H1 (cell line): Measurements from ENCODE around the gene GIPC2. TPM values are rescaled to one million over a fixed set of nuclear protein-coding genes. Genes with fewer than 3 reads are reported as not detected.

Source experiments
- CTCF ChIA-PET: fragments of 300-600 bp; sonication (Branson Sonifier 250); formaldehyde crosslinking; loops from one replicate; lab custom pipeline; 2021; ENCODE audit not compliant: partially characterized antibody; lab: Charles Lee
- POLR2A ChIA-PET: fragments of 300-600 bp; sonication (Branson Sonifier 250); formaldehyde crosslinking; loops from one replicate; lab custom pipeline; 2021; ENCODE audit warnings: inconsistent platforms; ENCODE audit not compliant: partially characterized antibody; lab: Charles Lee
- DNase-seq, 2 experiments: peaks; one replicate each; pipeline versions ENCODE4 v3.0.0 to v3.0.0-alpha.2; 2010 to 2022; ENCODE audit warnings: low spot score in 2 of 2, low read depth in 1 of 2, mixed read lengths in 1 of 2
- FAIRE-seq: peaks from 2 replicates; lab custom pipeline; 2011; peaks lifted over from hg19 to GRCh38; lab: Jason Lieb, UNC
- H2AFZ ChIP-seq: 2 replicates; pipeline ENCODE4 v1.8.1; 2012; ENCODE audit warnings: low read length, inconsistent platforms
- H2AK5ac ChIP-seq: 2 replicates; pipeline ENCODE4 v1.6.1; 2013; ENCODE audit warnings: low read depth, low read length
- H2BK120ac ChIP-seq: replicated peaks from 2 replicates; pipeline ENCODE3; 2013; ENCODE audit warnings: low read depth, low read length, inconsistent platforms
- H2BK12ac ChIP-seq: 2 replicates; pipeline ENCODE4 v1.6.1; 2013; ENCODE audit warnings: low read depth, low read length
- H2BK15ac ChIP-seq: 2 replicates; pipeline ENCODE4 v1.6.1; 2013; ENCODE audit warnings: low read length
- H2BK20ac ChIP-seq: 2 replicates; pipeline ENCODE4 v1.6.1; 2013; ENCODE audit warnings: low read length
- H2BK5ac ChIP-seq: 2 replicates; pipeline ENCODE4 v1.6.1; 2013; ENCODE audit warnings: low read depth, low read length
- H3K14ac ChIP-seq: 2 replicates; pipeline ENCODE4 v1.6.1; 2013; ENCODE audit warnings: inconsistent platforms; ENCODE audit not compliant: insufficient read length
- H3K18ac ChIP-seq: 2 replicates; pipeline ENCODE4 v1.6.1; 2013; ENCODE audit warnings: low read length; ENCODE audit errors: extremely low read depth
- H3K23ac ChIP-seq: 2 replicates; pipeline ENCODE4 v1.6.1; 2013; ENCODE audit warnings: inconsistent platforms; ENCODE audit not compliant: insufficient read length
- H3K23me2 ChIP-seq: 2 replicates; pipeline ENCODE4 v1.6.1; 2013; ENCODE audit warnings: low read depth, low read length
- H3K27ac ChIP-seq: 2 replicates; pipeline ENCODE4 v1.6.1; 2011; ENCODE audit warnings: low read depth, low read length, inconsistent platforms
- H3K27me3 ChIP-seq, 4 experiments: replicated peaks in 1 of 4; 1 replicate in 1 of 4; 2 replicates in 3 of 4; pipeline versions ENCODE4 v1.6.1 to v1.8.1; 2011 to 2013; ENCODE audit warnings: low read length in 3 of 4, mild to moderate bottlenecking in 3 of 4, inconsistent platforms in 2 of 4, mixed read lengths in 2 of 4, moderate library complexity in 1 of 4; ENCODE audit not compliant: control insufficient read depth in 3 of 4, insufficient read depth in 3 of 4; ENCODE audit errors: extremely low read depth in 1 of 4
- H3K36me3 ChIP-seq, 4 experiments: 2 replicates each; pipeline versions ENCODE4 v1.6.1 to v1.8.1; 2011 to 2013; ENCODE audit warnings: mild to moderate bottlenecking in 4 of 4, low read length in 3 of 4, moderate library complexity in 2 of 4, control low read depth in 1 of 4, inconsistent platforms in 1 of 4; ENCODE audit not compliant: insufficient read depth in 4 of 4, control insufficient read depth in 2 of 4
- H3K4ac ChIP-seq: replicated peaks from 2 replicates; pipeline ENCODE3; 2013; ENCODE audit warnings: low read length, low read depth, mixed read lengths, inconsistent platforms; ENCODE audit not compliant: insufficient read length
- H3K4me1 ChIP-seq, 4 experiments: replicated peaks in 1 of 4; 1 replicate in 1 of 4; 2 replicates in 3 of 4; pipeline versions ENCODE4 v1.6.1 to v1.8.1; 2011 to 2013; ENCODE audit warnings: low read length in 3 of 4, inconsistent platforms in 2 of 4, mixed read lengths in 1 of 4; ENCODE audit not compliant: insufficient read depth in 4 of 4, control insufficient read depth in 3 of 4
- H3K4me2 ChIP-seq, 2 experiments: 2 replicates each; pipeline versions ENCODE4 v1.6.1 to v1.8.1; 2011 to 2013; ENCODE audit warnings: low read depth in 2 of 2, low read length in 2 of 2, control low read depth in 1 of 2, inconsistent platforms in 1 of 2, mild to moderate bottlenecking in 1 of 2; ENCODE audit not compliant: insufficient read depth in 1 of 2
- H3K4me3 ChIP-seq, 4 experiments: fragments of 200-600, 300-600 bp in 1 of 4; sonication (generic), shearing (Covaris generic), sonication (Bioruptor Twin) in 1 of 4; 2 replicates each; pipeline versions ENCODE4 v1.5.1 to v1.8.1; 2011 to 2016; ENCODE audit warnings: low read length in 4 of 4, low read depth in 3 of 4, control low read depth in 2 of 4, inconsistent platforms in 2 of 4, mild to moderate bottlenecking in 2 of 4, mixed read lengths in 1 of 4, moderate library complexity in 1 of 4; ENCODE audit not compliant: insufficient read depth in 2 of 4; ENCODE audit errors: extremely low read depth in 1 of 4
- H3K56ac ChIP-seq: replicated peaks from 2 replicates; pipeline ENCODE3; 2013; ENCODE audit warnings: low read depth, mild to moderate bottlenecking, mixed read lengths, low read length, inconsistent platforms; ENCODE audit not compliant: insufficient read length
- H3K79me1 ChIP-seq: 2 replicates; pipeline ENCODE4 v1.6.1; 2013; ENCODE audit warnings: low read depth, low read length, control low read depth
- H3K79me2 ChIP-seq, 2 experiments: 2 replicates each; pipeline versions ENCODE4 v1.6.1 to v1.8.1; 2012 to 2013; ENCODE audit warnings: low read length in 2 of 2, mild to moderate bottlenecking in 2 of 2, inconsistent platforms in 1 of 2; ENCODE audit not compliant: insufficient read depth in 2 of 2, control insufficient read depth in 1 of 2
- H3K9ac ChIP-seq, 4 experiments: replicated peaks in 1 of 4; 1 replicate in 1 of 4; 2 replicates in 3 of 4; pipeline versions ENCODE4 v1.6.1 to v1.8.1; 2011 to 2013; ENCODE audit warnings: low read depth in 3 of 4, low read length in 3 of 4, control low read depth in 2 of 4, mild to moderate bottlenecking in 2 of 4, moderate library complexity in 2 of 4, inconsistent platforms in 1 of 4; ENCODE audit errors: extremely low read depth in 1 of 4
- H3K9me3 ChIP-seq, 2 experiments: 2 replicates each; pipeline versions ENCODE4 v1.6.1 to v1.8.1; 2012 to 2013; ENCODE audit warnings: mild to moderate bottlenecking in 2 of 2, moderate library complexity in 2 of 2, control low read depth in 1 of 2, inconsistent platforms in 1 of 2, low read depth in 1 of 2, low read length in 1 of 2, mixed read lengths in 1 of 2; ENCODE audit not compliant: insufficient read depth in 2 of 2
- H4K20me1 ChIP-seq, 2 experiments: replicated peaks in 1 of 2; 2 replicates each; pipeline versions ENCODE3 to v1.8.1; 2011 to 2013; ENCODE audit warnings: inconsistent platforms in 2 of 2, low read length in 2 of 2, mild to moderate bottlenecking in 1 of 2; ENCODE audit not compliant: insufficient read depth in 2 of 2, control insufficient read depth in 1 of 2
- H4K5ac ChIP-seq: 2 replicates; pipeline ENCODE4 v1.6.1; 2013; ENCODE audit warnings: low read length, low read depth, mixed read lengths, inconsistent platforms; ENCODE audit not compliant: insufficient read length
- H4K8ac ChIP-seq: 2 replicates; pipeline ENCODE4 v1.8.0; 2013; ENCODE audit warnings: mild to moderate bottlenecking, moderate library complexity, low read length, inconsistent platforms; ENCODE audit not compliant: insufficient read depth; ENCODE audit errors: extremely low read depth
- H4K91ac ChIP-seq: replicated peaks from 2 replicates; pipeline ENCODE3; 2013; ENCODE audit warnings: low read length, mixed read lengths, inconsistent platforms; ENCODE audit not compliant: insufficient read length
- MAFK ChIP-seq: IDR thresholded peaks from 2 replicates; pipeline ENCODE4 v1.6.1; 2012; ENCODE audit warnings: low read depth, mild to moderate bottlenecking, improper control_type of control experiment, low read length
- SUZ12 ChIP-seq: fragments of 200-600 bp; sonication (generic); IDR thresholded peaks from 2 replicates; pipeline ENCODE4 v1.6.1; 2012; ENCODE audit warnings: mild to moderate bottlenecking, inconsistent platforms, low read length, moderate library complexity, mixed read lengths
- WGBS, 2 experiments: shearing (Covaris generic) in 1 of 2; methylation state at CpG; one replicate each; pipeline versions ENCODE4 v1.1.6 to v1.1.7; 2013 to 2015; ENCODE audit warnings: low lambda C conversion rate in 2 of 2, mixed read lengths in 2 of 2, inconsistent platforms in 1 of 2, low coverage in 1 of 2, missing lambda C conversion rate in 1 of 2; ENCODE audit not compliant: insufficient replicate concordance in 2 of 2, insufficient coverage in 1 of 2, insufficient read length in 1 of 2; ENCODE audit errors: extremely low coverage in 1 of 2, missing lambda C conversion rate in 1 of 2; 5-methylcytosine and 5-hydroxymethylcytosine counted together
- polyA plus RNA-seq, 7 experiments: library from polyadenylated mRNA; depleted of rRNA in 3 of 7; stranded (reverse) in 5 of 7; unstranded in 2 of 7; fragments of >200 nt in 5 of 7; fragments of 200-250 nt in 2 of 7; gene quantifications; 1 replicate in 5 of 7; 2 replicates in 1 of 7; 4 replicates in 1 of 7; pipeline versions ENCODE4 v1.2.1 to v1.2.3, GENCODE V29; 2011 to 2013; ENCODE audit warnings: missing spikeins in 2 of 7, mixed read lengths in 2 of 7
- total RNA-seq: library from RNA; stranded (reverse); fragmentation: NEBNext Ultra II Directional; extraction: Animal tissue kit (Norgen Biotek cat#: 25700); gene quantifications from 2 replicates; pipeline ENCODE4 v1.2.1, GENCODE V29; 2021

Gene GIPC2
- total and polyA plus RNA-seq, 2 of the 8 experiments (the other 6 are each of a cell fraction or from before 2014, with no cell fraction given) = 0.29 to 0.69 TPM

DNA sequence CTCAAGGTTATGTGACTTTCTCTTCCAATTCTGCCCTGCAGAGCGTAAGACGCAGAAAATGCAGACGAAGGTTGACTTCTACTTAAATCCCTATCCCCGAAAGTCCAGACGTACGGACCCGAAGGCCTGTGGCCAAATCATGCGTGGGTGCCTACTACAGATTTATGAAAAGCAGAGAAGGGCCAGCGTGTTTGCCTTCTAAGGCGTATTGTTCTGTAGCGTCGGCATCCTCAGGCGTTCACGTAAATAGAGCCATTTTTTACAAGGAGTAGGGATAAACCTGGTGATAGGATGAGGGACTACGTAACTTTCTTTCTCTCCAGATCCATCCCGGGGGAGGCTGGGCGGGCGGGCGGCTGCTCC lies 222 bp upstream of the GIPC2 start:
- Histone ChIP-seq H2BK12ac (no peak overlapping the region), H2BK5ac (no peak overlapping the region), H3K4me2 (peak overlapping the region; percentile 77 to 90), H3K79me2 (no peaks in the 10 kb centered on the region)
- peak; percentile 10 for TF ChIP-seq SUZ12
- TF ChIP-seq MAFK = no peak
- TF ChIP-seq, all 59 proteins: peak for 1
- peak overlapping the region; percentile 88; the same call in 1 of the 2 replicates for H4K8ac ChIP-seq
- H2AFZ ChIP-seq = peak overlapping the region; percentile 87
- peak overlapping the region in 2 of 4 experiments; percentile 5 to 69; a peak in 4 of 7 replicates for H3K9ac ChIP-seq
- no peak for FAIRE-seq
- H3K56ac ChIP-seq = no peak overlapping the region
- H4K20me1 ChIP-seq = no peaks in the 10 kb centered on the region
- H3K23me2 ChIP-seq = peaks cover 13% of the 10 kb centered on the region; the same call in 1 of the 2 replicates
- WGBS, 2 experiments = 22% methylated on average over 19 of the region's 19 CpGs; no CpG with 5 or more reads in 1 of the 2 experiments
- H3K18ac ChIP-seq = peak overlapping the region; percentile 26; the same call in 1 of the 2 replicates
- peaks cover 4 to 28% (median 24%) of the 10 kb centered on the region in 4 experiments for H3K27me3 ChIP-seq
- no peak overlapping the region for H4K5ac ChIP-seq
- H3K36me3 ChIP-seq = no peaks in the 10 kb centered on the region
- no peak overlapping the region for H2AK5ac ChIP-seq
- H3K4me3 ChIP-seq = peak overlapping the region; percentile 62 to 73 (median 70)
- peak in 1 of 2 experiments; percentile 52 for DNase-seq
- ChIA-PET POLR2A (interaction anchor here (0.8 to 2.9 kb wide), 6 partner anchors 10 to 67 kb away, joined by 3 to 25 read pairs (median 9); partner anchors contain the start of genes DNAJB4 and FUBP1), CTCF (interaction anchor here (1.4 to 1.7 kb wide), 2 partner anchors 9 to 16 kb away, joined by 4 read pairs; no protein-coding TSS in a partner anchor)
- H3K9me3 ChIP-seq = no peaks in the 10 kb centered on the region
- no peaks in the 10 kb centered on the region for H3K79me1 ChIP-seq
- no peak overlapping the region for H3K23ac ChIP-seq
- H3K14ac ChIP-seq = no peak overlapping the region
- no peak overlapping the region for H3K4ac ChIP-seq
- 0 out of 2 replicates have a peak overlapping the region, but pooled peaks have one; percentile 8 for H2BK20ac ChIP-seq
- H3K4me1 ChIP-seq = peaks cover 0 to 9% (median 6%) of the 10 kb centered on the region in 4 experiments; a peak in 3 of 7 replicates
- no peak overlapping the region for H4K91ac ChIP-seq
- no peak overlapping the region for H2BK15ac ChIP-seq
- no peak overlapping the region for H3K27ac ChIP-seq
- H2BK120ac ChIP-seq = no peak overlapping the region
